AG09309 (cell line): ENCODE data around the gene SGSM2.
A peak's percentile ranks its signal among the peaks of the same experiment; 100 is the strongest.

Experiments
- DNase-seq: peaks from one replicate; pipeline ENCODE4 v3.0.0-alpha.2; 2010; ENCODE audit warnings: low read depth
- H3K4me3 ChIP-seq: 2 replicates; pipeline ENCODE4 v1.5.1; 2011; ENCODE audit warnings: mild to moderate bottlenecking, low read depth, low read length, moderate library complexity; ENCODE audit not compliant: control insufficient read depth
- TF ChIP-seq, protein P1 (sequence below): IDR thresholded peaks from 2 replicates; pipeline ENCODE4 v1.5.1; 2011; ENCODE audit warnings: mild to moderate bottlenecking, low read depth, low read length, inconsistent platforms; ENCODE audit not compliant: insufficient read depth, control insufficient read depth; ENCODE audit errors: missing control alignments

SGSM2 gene

GRCh38 chr17:2396568-2397246 is 59.4 kb downstream of the SGSM2 start:
- peak; percentile 96 for DNase-seq
- peak overlapping the region; percentile 36 for H3K4me3 ChIP-seq
- TF ChIP-seq, protein P1, sequence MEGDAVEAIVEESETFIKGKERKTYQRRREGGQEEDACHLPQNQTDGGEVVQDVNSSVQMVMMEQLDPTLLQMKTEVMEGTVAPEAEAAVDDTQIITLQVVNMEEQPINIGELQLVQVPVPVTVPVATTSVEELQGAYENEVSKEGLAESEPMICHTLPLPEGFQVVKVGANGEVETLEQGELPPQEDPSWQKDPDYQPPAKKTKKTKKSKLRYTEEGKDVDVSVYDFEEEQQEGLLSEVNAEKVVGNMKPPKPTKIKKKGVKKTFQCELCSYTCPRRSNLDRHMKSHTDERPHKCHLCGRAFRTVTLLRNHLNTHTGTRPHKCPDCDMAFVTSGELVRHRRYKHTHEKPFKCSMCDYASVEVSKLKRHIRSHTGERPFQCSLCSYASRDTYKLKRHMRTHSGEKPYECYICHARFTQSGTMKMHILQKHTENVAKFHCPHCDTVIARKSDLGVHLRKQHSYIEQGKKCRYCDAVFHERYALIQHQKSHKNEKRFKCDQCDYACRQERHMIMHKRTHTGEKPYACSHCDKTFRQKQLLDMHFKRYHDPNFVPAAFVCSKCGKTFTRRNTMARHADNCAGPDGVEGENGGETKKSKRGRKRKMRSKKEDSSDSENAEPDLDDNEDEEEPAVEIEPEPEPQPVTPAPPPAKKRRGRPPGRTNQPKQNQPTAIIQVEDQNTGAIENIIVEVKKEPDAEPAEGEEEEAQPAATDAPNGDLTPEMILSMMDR = no peak

GRCh38 chr17:2397247-2398171 is 60.2 kb downstream of the SGSM2 start:
- TF ChIP-seq, protein P1 = no peak
- DNase-seq = no peak
- peak overlapping the region; percentile 36 for H3K4me3 ChIP-seq

GRCh38 chr17:2398182-2398581 is 60.9 kb downstream of the SGSM2 start:
- TF ChIP-seq, protein P1 = no peak
- DNase-seq = no peak
- H3K4me3 ChIP-seq = peak overlapping the region; percentile 96

DNA sequence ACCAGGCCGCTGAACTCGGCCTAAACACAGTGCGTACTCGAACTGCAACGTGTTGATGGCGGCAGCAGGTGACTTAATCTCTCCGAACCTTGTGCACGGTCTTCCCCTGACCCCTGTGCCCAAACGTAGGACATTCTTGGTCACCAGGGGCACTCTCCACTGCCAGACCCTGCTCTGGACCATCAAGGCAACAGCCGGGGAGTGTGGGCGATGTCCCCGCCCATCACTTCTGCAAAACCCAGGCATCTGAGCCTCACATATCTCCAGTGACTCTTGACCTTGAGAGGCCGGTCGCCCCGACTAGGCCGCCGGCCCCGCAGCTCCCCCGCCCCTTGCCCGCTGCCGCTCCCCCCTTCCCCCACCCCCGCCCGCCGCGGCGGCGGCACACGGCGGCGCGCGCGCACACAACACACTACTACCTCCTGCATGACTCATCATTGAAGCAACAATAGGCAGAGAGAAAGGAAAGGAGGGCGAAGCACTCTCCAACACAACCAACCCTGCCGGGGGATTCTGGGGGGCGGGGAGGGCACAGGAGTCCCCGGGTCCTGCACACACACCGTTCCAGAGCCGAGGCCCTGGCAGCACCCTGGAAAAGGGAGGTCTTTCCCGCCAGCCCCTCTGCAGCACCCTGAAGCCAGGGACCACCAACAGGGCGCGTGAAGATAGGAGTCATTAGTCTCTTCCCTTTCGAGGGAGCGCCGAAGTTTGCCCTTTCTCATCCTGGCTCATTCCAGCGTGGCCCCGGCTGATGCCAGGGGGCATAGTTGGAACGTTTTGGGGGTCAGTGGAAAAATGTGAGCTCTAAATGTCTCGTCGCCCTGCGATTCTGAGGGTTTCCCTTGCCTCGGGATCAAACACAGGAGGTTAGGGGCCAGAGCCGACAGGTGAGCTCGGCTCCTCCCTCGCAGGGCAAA is 61.6 kb downstream of the SGSM2 start:
- TF ChIP-seq, protein P1 = no peak
- H3K4me3 ChIP-seq = peak overlapping the region; percentile 96
- peak; percentile 29 for DNase-seq

GRCh38 chr17:2399572-2400473 is 62.5 kb downstream of the SGSM2 start:
- peak; percentile 88 for DNase-seq

More at GRCh38 chr17:2399572-2400473, 62.5 kb downstream of the SGSM2 start:
- H3K4me3 ChIP-seq = peak overlapping the region; percentile 96
- TF ChIP-seq, protein P1 = no peak
